HG03460 (cell line): ENCODE data around the gene PCDHGB7.
"Not testable (repeated sequence)": the region's sequence is repeated elsewhere in the genome, so short reads cannot be mapped to it uniquely, and the experiment has no call there.

ENCODE experiments used
- ATAC-seq: cut with Tn5 transposase; IDR thresholded peaks from one replicate; pipeline ENCODE4 v1.9.1; 2021; ENCODE audit not compliant: unreplicated experiment

PCDHGB7 gene

GRCh38 chr5:141417494-141418172 lies at the start of gene PCDHGB7:
PCDHGB7 (plus strand) TSS chr5:141417677; CDS start chr5:141417860, 183 bp downstream.
- peak; percentile 64 for ATAC-seq

GRCh38 chr5:141369994-141370848 lies 47.3 kb upstream of the PCDHGB7 start, which contains the start of gene PCDHGB3:
PCDHGB3 (plus strand) TSS chr5:141370242; CDS start chr5:141370395, 153 bp downstream.
- peak; percentile 88 for ATAC-seq

- no peak for ATAC-seq
These were observed 45.7 kb upstream of the PCDHGB7 start for GRCh38 chr5:141371572-141372475.

GRCh38 chr5:141373673-141374317 lies 43.7 kb upstream of the PCDHGB7 start, which contains the start of gene PCDHGA6:
PCDHGA6 (plus strand) TSS chr5:141373891; CDS start chr5:141374084, 193 bp downstream.
- ATAC-seq = no peak

- no peak for ATAC-seq
These were observed 42.9 kb upstream of the PCDHGB7 start for GRCh38 chr5:141374627-141375026.

GRCh38 chr5:141375444-141376155 lies 41.9 kb upstream of the PCDHGB7 start:
- not testable (repeated sequence) for ATAC-seq

- ATAC-seq = no peak
These were observed 34.8 kb upstream of the PCDHGB7 start, which contains the start of gene PCDHGA7 for GRCh38 chr5:141382469-141383294. PCDHGA7 (plus strand) TSS chr5:141382742; CDS start chr5:141382900, 158 bp downstream.

GRCh38 chr5:141383345-141383744 lies 34.1 kb upstream of the PCDHGB7 start:
- ATAC-seq = no peak

- no peak for ATAC-seq
These were observed 32.8 kb upstream of the PCDHGB7 start for GRCh38 chr5:141384471-141385267.

- not testable (repeated sequence) for ATAC-seq
These were observed 29.7 kb upstream of the PCDHGB7 start, which contains the start of gene PCDHGB4 for GRCh38 chr5:141387557-141388311. PCDHGB4 (plus strand) TSS chr5:141387698; CDS start chr5:141387885, 187 bp downstream.

- no peak for ATAC-seq
These were observed 28.8 kb upstream of the PCDHGB7 start for GRCh38 chr5:141388661-141389060.

GRCh38 chr5:141389153-141390042 lies 28.1 kb upstream of the PCDHGB7 start:
- no peak for ATAC-seq

- no peak for ATAC-seq
These were observed 24.9 kb upstream of the PCDHGB7 start, which contains the start of gene PCDHGA8 for GRCh38 chr5:141392429-141393198. PCDHGA8 (plus strand) TSS chr5:141392633; CDS start chr5:141392814, 181 bp downstream.

- no peak for ATAC-seq
These were observed 24.2 kb upstream of the PCDHGB7 start for GRCh38 chr5:141393267-141393666.
